Prostate gland (tissue), 2 donors: ENCODE results near the gene TSHZ2. TPM values are rescaled to one million over a fixed set of nuclear protein-coding genes. Genes with fewer than 3 reads are reported as not detected.

Experiments used
- DNase-seq: peaks from one replicate; pipeline ENCODE4 v3.0.0-alpha.2; 2019; ENCODE audit warnings: low spot score
- H3K27ac ChIP-seq, 2 donors: fragments of 200-600 bp; sonication (generic); 2 replicates each; pipeline ENCODE4 v1.5.1; 2017 to 2019
- H3K27me3 ChIP-seq: fragments of 200-600 bp; sonication (generic); replicated peaks from 2 replicates; pipeline ENCODE4 v1.5.1; 2019; ENCODE audit not compliant: insufficient read depth
- H3K36me3 ChIP-seq, 2 donors: fragments of 200-600 bp; sonication (generic); 1 replicate in 1 of 2; 2 replicates in 1 of 2; pipeline versions ENCODE4 v1.5.1 to v1.8.1; 2017 to 2019
- H3K4me1 ChIP-seq: fragments of 200-600 bp; sonication (generic); replicated peaks from 2 replicates; pipeline ENCODE4 v1.5.1; 2019
- H3K4me3 ChIP-seq, 2 donors: fragments of 200-600 bp; sonication (generic); 2 replicates each; pipeline ENCODE4 v1.5.1; 2017 to 2019
- H3K9me3 ChIP-seq: fragments of 200-600 bp; sonication (generic); 2 replicates; pipeline ENCODE4 v1.5.1; 2017
- CTCF ChIP-seq, 4 experiments: fragments of 200-600 bp in 2 of 4; fragments of 450-650 bp in 2 of 4; sonication (generic) in 2 of 4; IDR thresholded peaks; 1 replicate in 3 of 4; 2 replicates in 1 of 4; pipeline ENCODE4 v1.5.1; 2016 to 2019; ENCODE audit warnings: antibody characterized with exemption in 4 of 4, mild to moderate bottlenecking in 2 of 4, moderate library complexity in 2 of 4
- POLR2A ChIP-seq: fragments of 450-650 bp; IDR thresholded peaks from one replicate; pipeline ENCODE4 v1.6.1; 2016; ENCODE audit warnings: antibody characterized with exemption, mild to moderate bottlenecking
- POLR2AphosphoS5 ChIP-seq: sonication (generic); formaldehyde crosslinking; IDR thresholded peaks from one replicate; pipeline ENCODE4 v1.6.1; 2017; ENCODE audit warnings: antibody characterized with exemption
- WGBS: methylation state at CpG from one replicate; pipeline ENCODE4 v1.1.5; 2018; 5-methylcytosine and 5-hydroxymethylcytosine counted together
- intact Hi-C: fragments of 100-400 bp; cut with DNase I; formaldehyde crosslinking; loops from one replicate; pipeline ENCODE4 v1.14.2; 2022
- total RNA-seq, 2 donors: library from RNA; depleted of rRNA; stranded (reverse); fragments of >200 nt; gene quantifications; one replicate each; pipeline ENCODE4 v1.1.0, GENCODE V29; 2016

TSHZ2 gene
- total RNA-seq, 2 donors from 2014 or later, result 9.8 to 35.1 TPM

GRCh38 chr20:52953020-52953419 lies 19.1 kb upstream of the TSHZ2 start:
- DNase-seq, result no peak
- no peaks in the 10 kb centered on the region for H3K9me3 ChIP-seq
- TF ChIP-seq POLR2A, result no peak
- no peak for TF ChIP-seq POLR2AphosphoS5
- TF ChIP-seq CTCF (IDR thresholded peaks at IDR 0.05), result no peak
- H3K27me3 ChIP-seq, result no peaks in the 10 kb centered on the region
- 78% methylated on average over 1 of the region's 1 CpG for WGBS
- no peak overlapping the region for H3K4me3 ChIP-seq
- intact Hi-C loops, result no loop called here
- no peak overlapping the region for H3K27ac ChIP-seq
- H3K4me1 ChIP-seq, result no peaks in the 10 kb centered on the region
- H3K36me3 ChIP-seq, result no peaks in the 10 kb centered on the region

- H3K4me1 ChIP-seq, result no peaks in the 10 kb centered on the region
- H3K9me3 ChIP-seq, result no peaks in the 10 kb centered on the region
- peaks cover 2% of the 10 kb centered on the region for H3K27me3 ChIP-seq
- H3K27ac ChIP-seq, result no peak overlapping the region
- TF ChIP-seq POLR2A (no peak), POLR2AphosphoS5 (no peak), CTCF (IDR thresholded peaks at IDR 0.05) (no peak)
- no peaks in the 10 kb centered on the region for H3K36me3 ChIP-seq
- no peak overlapping the region for H3K4me3 ChIP-seq
- 80% methylated on average over 6 of the region's 6 CpGs for whole genome bisulfite sequencing
- no peak for DNase-seq
- intact Hi-C loops, result no loop called here
Measured at GRCh38 chr20:52954849-52955248, 17.3 kb upstream of the TSHZ2 start.

- intact Hi-C loops, result no loop called here
- TF ChIP-seq POLR2A (no peak), CTCF (IDR thresholded peaks at IDR 0.05) (no peak), POLR2AphosphoS5 (no peak)
Measured at GRCh38 chr20:52958211-52958610, 13.9 kb upstream of the TSHZ2 start.

GRCh38 chr20:52959125-52959524 lies 13.0 kb upstream of the TSHZ2 start:
- H3K27me3 ChIP-seq, result peaks cover 2% of the 10 kb centered on the region
- H3K36me3 ChIP-seq, result no peaks in the 10 kb centered on the region
- no peak overlapping the region for H3K27ac ChIP-seq
- WGBS, result 28% methylated on average over 5 of the region's 5 CpGs
- H3K4me3 ChIP-seq, result no peak overlapping the region
- H3K4me1 ChIP-seq, result no peaks in the 10 kb centered on the region
- H3K9me3 ChIP-seq, result no peaks in the 10 kb centered on the region
- intact Hi-C loops, result no loop called here
- TF ChIP-seq POLR2A (no peak), CTCF (IDR thresholded peaks at IDR 0.05) (peak in 2 of 4 experiments; percentile 23 to 35), POLR2AphosphoS5 (no peak)
- peak; percentile 13 for DNase-seq

More at GRCh38 chr20:52958211-52958610, 13.9 kb upstream of the TSHZ2 start:
- H3K4me1 ChIP-seq, result no peaks in the 10 kb centered on the region
- H3K27ac ChIP-seq, result no peak overlapping the region
- DNase-seq, result no peak
- H3K36me3 ChIP-seq, result no peaks in the 10 kb centered on the region
- peaks cover 2% of the 10 kb centered on the region for H3K27me3 ChIP-seq
- H3K4me3 ChIP-seq, result no peak overlapping the region
- H3K9me3 ChIP-seq, result no peaks in the 10 kb centered on the region
- WGBS, result 80% methylated on average over 4 of the region's 4 CpGs

- Histone ChIP-seq H3K4me1 (no peaks in the 10 kb centered on the region), H3K4me3 (no peak overlapping the region), H3K9me3 (no peaks in the 10 kb centered on the region), H3K27me3 (peaks cover 2% of the 10 kb centered on the region), H3K27ac (no peak overlapping the region), H3K36me3 (no peaks in the 10 kb centered on the region)
- no peak for DNase-seq
- WGBS, result 83% methylated on average over 1 of the region's 1 CpG
- intact Hi-C loops, result no loop called here
- TF ChIP-seq POLR2A, result no peak
- no peak for TF ChIP-seq POLR2AphosphoS5
- TF ChIP-seq CTCF (IDR thresholded peaks at IDR 0.05), result no peak
Measured at GRCh38 chr20:52962183-52962582, 10.0 kb upstream of the TSHZ2 start.
